ENCODE results near the gene DNAH2. TPM values are rescaled to one million over a fixed set of nuclear protein-coding genes. Genes with fewer than 3 reads are reported as not detected.

Gene DNAH2
- total and polyA plus RNA-seq, 3 donors from 2014 or later: 11.7 to 24.9 (median 22.7) TPM

- DNase-seq: no peak
- Histone ChIP-seq H3K9me3 (no peaks in the 10 kb centered on the region), H3K27ac (no peak overlapping the region), H3K4me3 (no peak overlapping the region), H3K36me3 (ENCODE audit: low read depth, missing control alignments) (no peaks in the 10 kb centered on the region), H3K4me1 (no peaks in the 10 kb centered on the region), H3K27me3 (no peaks in the 10 kb centered on the region)
- intact Hi-C loops (cut with DNase I; ENCODE audit: low total_unique reads): no loop called here
- WGBS, 2 donors: 70 to 77% methylated on average over 17 of the region's 17 CpGs
- TF ChIP-seq POLR2A (IDR thresholded peaks at IDR 0.05): no peak
- no peak for TF ChIP-seq CTCF (IDR thresholded peaks at IDR 0.05)
Observed at GRCh38 chr17:7767405-7768021, 50.0 kb downstream of the DNAH2 start.

- Histone ChIP-seq H3K4me1 (no peaks in the 10 kb centered on the region), H3K36me3 (ENCODE audit: low read depth, missing control alignments) (no peaks in the 10 kb centered on the region), H3K4me3 (no peak overlapping the region), H3K27me3 (no peaks in the 10 kb centered on the region), H3K9me3 (no peaks in the 10 kb centered on the region), H3K27ac (no peak overlapping the region)
- no peak for DNase-seq
- intact Hi-C loops (cut with DNase I; ENCODE audit: low total_unique reads): no loop called here
- WGBS, 2 donors: 86 to 90% methylated on average over 4 of the region's 4 CpGs
- TF ChIP-seq POLR2A (IDR thresholded peaks at IDR 0.05): no peak
- no peak for TF ChIP-seq CTCF (IDR thresholded peaks at IDR 0.05)
Observed at GRCh38 chr17:7769854-7770253, 52.3 kb downstream of the DNAH2 start.

GRCh38 chr17:7774055-7774521, 56.5 kb downstream of the DNAH2 start:
- DNase-seq: no peak
- Histone ChIP-seq H3K9me3 (no peaks in the 10 kb centered on the region), H3K36me3 (ENCODE audit: low read depth, missing control alignments) (no peaks in the 10 kb centered on the region), H3K4me3 (no peak overlapping the region), H3K4me1 (no peaks in the 10 kb centered on the region), H3K27me3 (no peaks in the 10 kb centered on the region), H3K27ac (no peak overlapping the region)
- intact Hi-C loops (cut with DNase I; ENCODE audit: low total_unique reads): no loop called here
- WGBS, 2 donors: 69 to 86% methylated on average over 9 of the region's 9 CpGs
- no peak for TF ChIP-seq POLR2A (IDR thresholded peaks at IDR 0.05)
- TF ChIP-seq CTCF (IDR thresholded peaks at IDR 0.05): no peak

DNA sequence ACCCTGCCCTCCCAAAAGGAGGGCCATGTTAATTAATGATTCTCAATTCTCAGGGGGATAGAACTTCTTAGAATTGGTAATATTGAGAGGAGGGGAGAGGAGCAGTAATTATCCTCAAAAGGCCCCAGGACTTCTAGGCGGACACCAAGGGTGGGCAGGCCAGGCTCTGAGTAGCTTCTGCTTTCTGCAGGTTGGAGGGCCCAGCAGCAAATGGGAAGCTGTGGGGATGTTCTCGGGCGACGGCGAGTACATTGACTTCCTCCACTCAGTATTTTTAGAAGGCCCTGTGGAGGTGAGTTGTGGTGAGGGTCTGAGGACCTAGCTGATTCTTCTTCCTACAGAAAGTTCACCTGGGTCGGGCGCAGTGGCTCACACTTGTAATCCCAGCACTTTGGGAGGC, 57.5 kb downstream of the DNAH2 start:
- Histone ChIP-seq H3K4me1 (no peaks in the 10 kb centered on the region), H3K27ac (no peak overlapping the region), H3K9me3 (no peaks in the 10 kb centered on the region), H3K27me3 (no peaks in the 10 kb centered on the region), H3K4me3 (no peak overlapping the region), H3K36me3 (ENCODE audit: low read depth, missing control alignments) (no peaks in the 10 kb centered on the region)
- intact Hi-C loops (cut with DNase I; ENCODE audit: low total_unique reads): no loop called here
- TF ChIP-seq POLR2A (IDR thresholded peaks at IDR 0.05) (no peak), CTCF (IDR thresholded peaks at IDR 0.05) (no peak)
- 85 to 92% methylated on average over 7 of the region's 7 CpGs for WGBS, 2 donors
- DNase-seq: no peak

GRCh38 chr17:7777017-7777416, 59.5 kb downstream of the DNAH2 start:
- intact Hi-C loops (cut with DNase I; ENCODE audit: low total_unique reads): no loop called here
- WGBS, 2 donors: 87% methylated on average over 7 of the region's 7 CpGs
- Histone ChIP-seq H3K4me3 (no peak overlapping the region), H3K4me1 (no peaks in the 10 kb centered on the region), H3K9me3 (no peaks in the 10 kb centered on the region), H3K27me3 (no peaks in the 10 kb centered on the region), H3K36me3 (ENCODE audit: low read depth, missing control alignments) (no peaks in the 10 kb centered on the region), H3K27ac (no peak overlapping the region)
- TF ChIP-seq POLR2A (IDR thresholded peaks at IDR 0.05) (no peak), CTCF (IDR thresholded peaks at IDR 0.05) (no peak)
- DNase-seq: no peak

All from testis (tissue), 3 donors.